Gastrocnemius medialis (tissue), 4 donors: ENCODE data around the gene CCDC92.

ENCODE experiments used
- CTCF ChIP-seq, 5 experiments: fragments of 450-650 bp in 3 of 5; fragments of 200-600 bp in 2 of 5; sonication (generic) in 2 of 5; IDR thresholded peaks in 4 of 5; conservative IDR thresholded peaks in 1 of 5; 1 replicate in 4 of 5; 2 replicates in 1 of 5; pipeline ENCODE4 v1.5.1; 2016 to 2019; ENCODE audit warnings: antibody characterized with exemption in 5 of 5, mild to moderate bottlenecking in 3 of 5, moderate library complexity in 3 of 5
- POLR2A ChIP-seq, 2 donors: fragments of 450-650 bp; IDR thresholded peaks; one replicate each; pipeline ENCODE4 v1.6.1; 2017; ENCODE audit warnings: antibody characterized with exemption in 2 of 2, mild to moderate bottlenecking in 2 of 2, moderate library complexity in 2 of 2

DNA sequence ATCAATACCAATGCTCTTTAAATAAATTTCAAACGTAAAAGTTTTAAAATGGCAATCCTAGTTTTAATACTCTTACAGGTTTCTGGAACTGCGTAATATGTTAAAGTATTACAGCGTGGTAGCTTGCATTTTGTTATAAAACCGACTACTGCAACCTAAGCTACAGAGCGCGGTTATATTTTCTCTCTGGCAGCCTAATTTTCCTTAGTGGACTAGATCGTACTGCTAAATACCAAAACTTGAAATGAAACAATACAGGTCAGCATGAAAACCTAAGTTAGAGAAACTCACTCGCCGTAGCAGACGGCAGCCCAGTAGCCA lies 1.2 kb downstream of the CCDC92 start:
- TF ChIP-seq CTCF (IDR thresholded peaks at IDR 0.05 in 4 of 5, conservative IDR thresholded peaks at IDR 0.05 in 1 of 5) (no peak), POLR2A (IDR thresholded peaks at IDR 0.05) (no peak)
